DMS79 treated with DMSO at 0.1 percent for 48 hours (cell line): ENCODE measurements around the gene GABPB2.
"Not testable (repeated sequence)": the region's sequence is repeated elsewhere in the genome, so short reads cannot be mapped to it uniquely, and the experiment has no call there.

Source experiments
- DNase-seq: peaks from one replicate; lab custom pipeline; 2025; lab: John Stamatoyannopoulos, UW

Gene GABPB2

GRCh38 chr1:151060007-151060656 is 10.4 kb upstream of the GABPB2 start, which contains the start of gene MLLT11:
Gene MLLT11 (plus strand): TSS chr1:151060397. CDS start chr1:151067225, 6,828 bp downstream.
- peak; percentile 88 for DNase-seq

GRCh38 chr1:151060657-151061421 is 9.7 kb upstream of the GABPB2 start:
- no peak for DNase-seq

DNA sequence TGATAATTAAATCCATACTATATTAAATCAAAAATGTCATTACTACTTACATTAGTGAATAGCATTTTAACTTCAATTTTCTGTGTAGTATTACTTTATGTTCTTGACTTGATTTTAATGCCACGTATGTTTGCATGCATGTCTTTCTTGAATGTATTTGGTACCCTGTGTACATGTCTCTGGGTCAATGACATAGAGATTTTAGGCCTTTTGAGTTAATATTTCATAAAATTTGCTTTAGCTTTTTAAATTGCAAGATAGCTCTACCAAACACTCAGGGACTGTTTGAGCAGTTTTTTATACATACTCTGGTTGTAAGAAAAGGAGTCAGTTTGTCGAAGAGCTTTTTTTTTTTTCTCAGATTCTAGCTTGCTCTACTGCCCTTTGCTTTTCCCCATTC is 8.9 kb upstream of the GABPB2 start:
- no peak for DNase-seq

GRCh38 chr1:151062741-151063371 is 7.7 kb upstream of the GABPB2 start:
- DNase-seq = no peak

GRCh38 chr1:151065089-151065645 is 5.4 kb upstream of the GABPB2 start:
- DNase-seq = no peak

DNA sequence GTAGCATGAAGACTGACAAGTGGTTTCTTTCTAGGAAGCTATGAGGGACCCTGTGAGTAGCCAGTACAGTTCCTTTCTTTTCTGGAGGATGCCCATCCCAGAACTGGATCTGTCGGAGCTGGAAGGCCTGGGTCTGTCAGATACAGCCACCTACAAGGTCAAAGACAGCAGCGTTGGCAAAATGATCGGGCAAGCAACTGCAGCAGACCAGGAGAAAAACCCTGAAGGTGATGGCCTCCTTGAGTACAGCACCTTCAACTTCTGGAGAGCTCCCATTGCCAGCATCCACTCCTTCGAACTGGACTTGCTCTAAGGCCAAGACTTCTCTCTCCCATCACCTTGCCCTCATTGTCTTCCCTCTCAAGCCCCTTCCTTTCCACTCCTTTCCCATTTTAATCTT is 3.4 kb upstream of the GABPB2 start:
- DNase-seq = no peak

DNA sequence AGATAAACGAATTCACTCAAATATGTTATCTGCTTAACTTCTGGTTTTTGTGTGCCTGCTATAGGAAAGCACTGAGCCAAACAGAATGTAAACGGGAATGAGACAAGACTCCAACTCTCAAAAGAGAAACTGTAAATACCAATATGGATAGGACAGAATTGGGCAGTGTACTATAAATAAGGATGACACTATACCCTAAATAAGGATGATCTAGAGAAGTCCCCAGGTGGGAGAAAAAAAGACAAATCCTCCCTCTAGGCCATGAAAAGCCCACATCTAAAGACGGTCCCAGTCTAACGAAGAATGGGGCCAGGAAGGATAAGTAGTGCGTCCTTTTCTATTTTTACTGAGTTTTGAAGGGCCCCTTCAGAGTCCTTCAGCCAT is 1.5 kb upstream of the GABPB2 start:
- DNase-seq = no peak

- DNase-seq = no peak
These were observed 1.7 kb downstream of the GABPB2 start for GRCh38 chr1:151072224-151072623.

DNA sequence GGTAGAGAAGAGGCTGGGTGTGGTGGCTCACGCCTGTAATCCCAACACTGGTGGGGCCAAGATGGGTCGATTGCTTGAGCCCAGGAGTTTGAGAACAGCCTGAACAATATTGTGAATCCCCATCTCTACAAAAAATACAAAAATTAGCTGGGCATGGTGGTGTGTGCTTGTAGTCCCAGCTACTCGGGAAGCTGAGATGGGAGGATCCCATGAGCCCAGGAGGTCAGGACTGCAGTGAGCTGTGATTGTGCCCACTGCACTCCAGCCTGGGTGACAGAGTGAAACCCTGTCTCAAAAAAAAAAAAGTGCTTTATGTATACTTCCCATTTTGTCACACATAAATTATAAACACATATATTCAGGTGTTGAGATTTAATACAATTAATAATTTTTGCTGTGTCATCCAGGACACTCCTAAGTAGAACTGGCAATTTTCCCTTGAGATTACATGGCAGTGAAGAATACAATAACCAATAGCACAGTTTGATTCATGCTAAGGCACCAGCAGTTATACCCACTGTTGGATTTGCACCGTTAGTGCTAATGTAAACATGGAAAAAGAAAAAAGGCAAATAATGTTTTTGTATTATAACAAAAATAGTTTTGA is 15.5 kb downstream of the GABPB2 start:
- no peak for DNase-seq

GRCh38 chr1:151097426-151097825 is 26.9 kb downstream of the GABPB2 start:
- DNase-seq = not testable (repeated sequence)

- DNase-seq = no peak
These were observed 27.6 kb downstream of the GABPB2 start for GRCh38 chr1:151098126-151098525.

DNA sequence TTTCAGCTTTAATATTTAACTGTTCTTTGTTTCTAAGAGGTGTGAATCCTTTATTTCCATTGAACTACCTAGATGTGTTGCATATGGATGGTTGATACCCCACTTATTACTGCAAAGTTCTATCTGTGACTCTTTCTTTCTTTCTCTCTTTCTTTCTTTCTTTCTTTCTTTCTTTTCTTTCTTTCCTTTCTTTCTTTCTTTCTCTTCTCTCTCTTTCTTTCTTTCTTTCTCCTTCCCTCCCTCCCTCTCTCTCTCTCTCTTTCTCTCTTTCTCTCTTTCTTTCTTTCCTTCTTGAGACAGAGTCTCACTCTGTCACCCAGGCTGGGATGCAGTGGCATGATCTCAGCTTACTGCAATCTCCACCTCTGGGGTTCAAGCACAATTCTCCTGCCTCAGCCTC is 34.1 kb downstream of the GABPB2 start:
- no peak for DNase-seq

DNA sequence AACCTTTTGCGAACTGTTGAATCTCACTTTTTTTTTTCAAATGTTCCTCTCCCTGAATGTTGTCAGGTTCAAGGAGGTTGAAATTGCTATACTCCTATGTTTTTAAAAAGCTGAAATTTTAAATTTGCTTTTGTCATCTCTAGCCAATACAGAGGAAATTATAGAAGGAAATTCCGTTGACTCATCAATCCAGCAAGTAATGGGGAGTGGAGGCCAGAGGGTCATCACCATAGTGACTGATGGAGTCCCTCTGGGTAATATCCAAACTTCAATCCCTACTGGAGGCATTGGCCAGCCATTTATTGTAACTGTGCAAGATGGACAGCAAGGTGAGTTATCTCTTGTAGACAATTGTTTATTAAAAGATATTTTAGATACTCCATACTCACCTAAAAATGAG is 36.3 kb downstream of the GABPB2 start:
- no peak for DNase-seq

DNA sequence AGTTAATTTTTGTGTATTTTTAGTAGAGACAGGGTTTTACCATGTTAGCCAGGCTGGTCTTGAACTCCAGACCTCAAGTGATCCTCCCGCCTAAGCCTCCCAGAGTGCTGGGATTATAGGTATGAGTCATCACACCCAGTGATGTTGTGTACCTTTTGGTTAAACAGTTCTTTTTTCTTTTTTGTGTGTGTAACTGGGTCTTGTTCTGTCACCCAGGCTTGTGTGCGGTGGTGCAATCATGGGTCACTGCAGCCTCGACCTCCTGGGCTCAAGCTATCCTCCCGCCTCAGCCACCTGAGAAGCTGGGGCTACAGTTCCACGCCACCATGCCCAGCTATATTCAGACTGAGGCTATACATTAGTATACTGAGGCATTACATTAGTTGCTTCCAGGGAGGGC is 37.8 kb downstream of the GABPB2 start:
- DNase-seq = no peak

- DNase-seq = no peak
These were observed 43.3 kb downstream of the GABPB2 start for GRCh38 chr1:151113877-151114276.

GRCh38 chr1:151124763-151125403 is 54.3 kb downstream of the GABPB2 start:
- no peak for DNase-seq

GRCh38 chr1:151128800-151129199 is 58.2 kb downstream of the GABPB2 start:
- DNase-seq = no peak

GRCh38 chr1:151130987-151131586 is 60.5 kb downstream of the GABPB2 start:
- DNase-seq = peak; percentile 89

GRCh38 chr1:151131701-151132334 is 61.3 kb downstream of the GABPB2 start:
- DNase-seq = no peak

GRCh38 chr1:151132335-151133017 is 61.9 kb downstream of the GABPB2 start:
- no peak for DNase-seq
